GM12873 (cell line): ENCODE measurements around the gene ITGA5.

Experiments
- CTCF ChIP-seq: IDR thresholded peaks from 2 replicates; pipeline ENCODE4 v1.5.1; 2012; ENCODE audit warnings: low read depth, mild to moderate bottlenecking, moderate library complexity, low read length, control low read depth; ENCODE audit not compliant: insufficient read depth; ENCODE audit errors: missing control alignments

The ITGA5 gene

GRCh38 chr12:54431911-54432814 is 13.1 kb upstream of the ITGA5 start:
- no peak for TF ChIP-seq CTCF

DNA sequence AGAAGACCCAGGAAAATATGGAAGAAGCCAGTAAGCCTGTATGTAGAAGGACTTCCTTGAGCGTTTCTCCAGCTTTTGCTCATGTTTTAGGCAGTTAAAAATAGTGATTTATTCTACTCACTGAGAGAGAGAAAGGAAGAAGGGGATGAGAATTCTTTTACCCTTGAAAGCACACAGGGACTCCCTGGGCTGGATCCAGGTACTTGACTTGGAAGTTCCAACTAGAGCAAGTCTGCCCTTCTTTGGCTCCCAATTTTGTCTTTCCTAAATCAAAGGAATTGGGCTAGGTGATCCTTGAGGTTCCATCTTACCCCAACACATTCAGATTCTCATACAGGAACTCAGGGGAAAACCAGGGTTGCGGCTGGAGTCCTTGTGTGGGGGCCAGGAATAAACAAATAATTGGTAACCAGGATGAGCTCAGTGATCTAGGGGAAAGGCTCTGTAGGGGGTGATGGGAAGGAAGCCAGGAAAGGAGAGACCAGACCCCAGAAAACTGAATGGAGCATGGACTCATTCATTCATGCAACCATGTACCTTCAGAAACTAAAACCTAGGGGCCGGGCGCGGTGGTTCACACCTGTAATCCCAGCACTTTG is 11.5 kb upstream of the ITGA5 start:
- no peak for TF ChIP-seq CTCF

- TF ChIP-seq CTCF = no peak
These were observed 10.0 kb upstream of the ITGA5 start for GRCh38 chr12:54429014-54429471.

DNA sequence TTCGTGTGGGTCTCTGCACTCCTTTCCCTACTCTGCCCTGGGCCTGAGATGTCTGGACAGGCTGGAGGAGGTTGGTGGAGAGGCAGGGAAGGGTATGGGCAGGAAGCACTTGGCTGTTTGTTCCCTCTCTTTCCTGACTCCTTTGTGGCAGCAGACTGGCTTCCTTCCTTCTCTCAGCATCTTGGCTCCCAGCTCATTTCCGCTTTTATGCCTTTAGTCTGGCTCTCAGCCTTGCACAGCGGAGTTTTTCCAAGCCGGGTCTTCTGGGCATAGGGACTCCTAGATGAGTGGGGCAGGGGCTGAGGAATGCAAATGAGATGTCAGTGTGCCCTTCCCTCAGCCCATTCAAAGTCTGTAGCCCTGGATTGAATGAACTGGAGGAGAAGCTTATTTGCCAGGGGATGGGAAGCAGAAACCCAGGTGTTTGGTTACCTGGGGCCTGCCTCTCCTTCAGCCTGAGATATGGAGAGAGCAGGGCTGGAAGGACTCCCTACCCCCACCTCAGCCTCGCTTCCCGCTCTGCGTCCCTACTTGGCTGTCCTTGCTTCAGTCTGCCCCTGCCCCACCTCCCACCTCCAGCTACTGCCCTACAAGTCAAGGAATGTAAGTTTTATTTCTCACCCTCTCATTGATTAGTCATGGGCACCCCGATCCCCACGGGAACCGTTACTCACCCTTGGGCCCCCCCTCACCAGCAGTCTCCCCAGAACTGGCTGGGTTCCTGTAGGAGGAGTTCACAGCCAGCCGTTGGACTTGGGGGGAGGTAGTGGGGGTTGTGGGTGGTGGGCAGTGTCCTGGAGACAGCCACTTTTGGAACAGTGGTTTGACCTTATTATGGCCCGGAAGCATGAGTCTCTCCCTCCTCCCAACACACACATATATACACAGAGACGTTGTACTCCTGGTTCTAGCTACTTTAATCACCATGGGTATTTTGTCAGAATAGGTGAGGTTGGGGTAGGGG is 9.3 kb upstream of the ITGA5 start:
- TF ChIP-seq CTCF = no peak

- no peak for TF ChIP-seq CTCF
These were observed 8.0 kb upstream of the ITGA5 start for GRCh38 chr12:54427106-54427505.

DNA sequence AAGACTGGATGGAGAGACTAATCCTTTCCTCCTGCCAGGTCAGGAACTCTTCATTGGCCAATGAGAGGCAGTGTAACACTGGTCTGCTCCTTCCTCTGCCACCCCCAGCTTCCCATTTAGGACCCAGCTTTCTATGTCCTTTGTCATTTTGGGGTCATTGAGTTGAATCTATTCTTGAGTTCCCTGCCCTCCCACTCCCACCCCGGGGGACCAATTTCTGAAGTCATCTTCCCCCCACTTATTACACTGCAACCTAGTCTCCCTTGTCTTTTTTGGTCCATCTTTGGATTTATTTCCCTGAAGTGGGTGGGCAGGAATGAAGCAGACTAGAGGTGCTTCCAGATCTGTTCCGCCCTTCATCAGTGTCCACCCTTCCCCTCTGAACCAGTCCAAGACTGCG is 7.6 kb upstream of the ITGA5 start:
- TF ChIP-seq CTCF = no peak
